ENCODE data around the gene EAPP. TPM values are rescaled to one million over a fixed set of nuclear protein-coding genes. Genes with fewer than 3 reads are reported as not detected.
A peak's percentile ranks its signal among the peaks of the same experiment; 100 is the strongest.

EAPP gene, protein sequence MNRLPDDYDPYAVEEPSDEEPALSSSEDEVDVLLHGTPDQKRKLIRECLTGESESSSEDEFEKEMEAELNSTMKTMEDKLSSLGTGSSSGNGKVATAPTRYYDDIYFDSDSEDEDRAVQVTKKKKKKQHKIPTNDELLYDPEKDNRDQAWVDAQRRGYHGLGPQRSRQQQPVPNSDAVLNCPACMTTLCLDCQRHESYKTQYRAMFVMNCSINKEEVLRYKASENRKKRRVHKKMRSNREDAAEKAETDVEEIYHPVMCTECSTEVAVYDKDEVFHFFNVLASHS
- total RNA-seq (2014; rRNA removed; shearing (Covaris generic); ENCODE audit: low replicate concordance) = 46.2 and 63.5 TPM in 2 replicates

- peak; percentile 99 for DNase-seq
- Histone ChIP-seq H3K4me2 (ENCODE audit: low read depth, low read length, poor library complexity, severe bottlenecking) (peak within 1 kb of the TSS; percentile 87), H3K9ac (ENCODE audit: low read length) (peak within 1 kb of the TSS; percentile 92), H4K20me1 (ENCODE audit: insufficient read depth, low read depth, low read length) (peaks cover 8% of the 10 kb centered on the region; the same call in 1 of the 2 replicates), H3K9me2 (replicated peaks; ENCODE audit: insufficient read depth, low read length) (no peaks in the 10 kb centered on the region), H3K36me3 (ENCODE audit: insufficient read depth, low read length) (peaks cover 13% of the 10 kb centered on the region), H3K27ac (ENCODE audit: low read length) (peak within 1 kb of the TSS; percentile 27; the same call in 1 of the 2 replicates), H3K79me2 (ENCODE audit: low read length) (peaks cover 29% of the 10 kb centered on the region), H3K4me3 (ENCODE audit: low read length) (peak within 1 kb of the TSS; percentile 96), H3K27me3 (ENCODE audit: low read length) (no peaks in the 10 kb centered on the region), H2AFZ (ENCODE audit: low read length) (peak within 1 kb of the TSS; percentile 92), H3K4me1 (ENCODE audit: low read length) (peaks cover 20% of the 10 kb centered on the region), H3K9me3 (ENCODE audit: low read length) (no peaks in the 10 kb centered on the region)
Observed at GRCh38 chr14:34539407-34540180, at the start of gene EAPP. Gene EAPP (minus strand): TSS chr14:34539701. CDS start chr14:34539628, 73 bp downstream.

DNA sequence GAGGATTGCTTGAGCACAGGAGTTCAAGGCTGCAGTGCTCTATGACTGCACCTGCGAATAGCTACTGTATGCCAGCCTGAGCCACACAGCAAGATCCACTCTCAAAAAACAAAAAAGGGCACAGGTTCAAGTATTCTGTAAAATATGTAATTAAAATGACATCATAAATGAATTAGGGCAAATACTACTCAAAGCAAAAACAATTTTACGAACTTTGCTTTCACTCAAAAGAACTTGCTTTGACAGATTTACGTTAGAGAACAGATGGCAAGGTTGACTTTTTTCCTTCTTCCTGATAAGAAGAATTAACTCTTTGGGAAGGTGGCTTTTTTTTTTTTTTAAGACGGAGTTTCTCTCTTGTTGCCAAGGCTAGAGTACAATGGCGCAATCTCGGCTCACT, 44.0 kb upstream of the EAPP start:
- Histone ChIP-seq H2AFZ (ENCODE audit: low read length) (no peak overlapping the region), H3K4me1 (ENCODE audit: low read length) (no peaks in the 10 kb centered on the region), H3K36me3 (ENCODE audit: insufficient read depth, low read length) (peaks cover 46% of the 10 kb centered on the region), H3K9ac (ENCODE audit: low read length) (no peak overlapping the region), H3K9me2 (replicated peaks; ENCODE audit: insufficient read depth, low read length) (no peaks in the 10 kb centered on the region), H3K4me3 (ENCODE audit: low read length) (no peak overlapping the region), H3K9me3 (ENCODE audit: low read length) (no peaks in the 10 kb centered on the region), H3K79me2 (ENCODE audit: low read length) (0 out of 2 replicates have a peak, but pooled peaks cover 7% of the 10 kb centered on the region), H4K20me1 (ENCODE audit: insufficient read depth, low read depth, low read length) (no peaks in the 10 kb centered on the region), H3K27ac (ENCODE audit: low read length) (no peak overlapping the region), H3K4me2 (ENCODE audit: low read depth, low read length, poor library complexity, severe bottlenecking) (no peak overlapping the region), H3K27me3 (ENCODE audit: low read length) (no peaks in the 10 kb centered on the region)
- no peak for DNase-seq

- H3K4me2 ChIP-seq (ENCODE audit: low read depth, low read length, poor library complexity, severe bottlenecking) = no peak overlapping the region
- 0 out of 2 replicates have a peak, but pooled peaks cover 4% of the 10 kb centered on the region for H3K79me2 ChIP-seq (ENCODE audit: low read length)
- H3K4me3 ChIP-seq (ENCODE audit: low read length) = no peak overlapping the region
- H3K27me3 ChIP-seq (ENCODE audit: low read length) = no peaks in the 10 kb centered on the region
- no peaks in the 10 kb centered on the region for H3K9me3 ChIP-seq (ENCODE audit: low read length)
- no peak overlapping the region for H3K9ac ChIP-seq (ENCODE audit: low read length)
- H3K4me1 ChIP-seq (ENCODE audit: low read length) = no peaks in the 10 kb centered on the region
- no peaks in the 10 kb centered on the region for H4K20me1 ChIP-seq (ENCODE audit: insufficient read depth, low read depth, low read length)
- peaks cover 52% of the 10 kb centered on the region for H3K36me3 ChIP-seq (ENCODE audit: insufficient read depth, low read length)
- no peak for DNase-seq
- no peak overlapping the region for H2AFZ ChIP-seq (ENCODE audit: low read length)
- no peak overlapping the region for H3K27ac ChIP-seq (ENCODE audit: low read length)
- H3K9me2 ChIP-seq (replicated peaks; ENCODE audit: insufficient read depth, low read length) = no peaks in the 10 kb centered on the region
Observed at GRCh38 chr14:34582117-34582680, 42.7 kb upstream of the EAPP start.

GRCh38 chr14:34580381-34580780, 40.9 kb upstream of the EAPP start:
- no peak overlapping the region for H3K9ac ChIP-seq (ENCODE audit: low read length)
- peaks cover 43% of the 10 kb centered on the region for H3K36me3 ChIP-seq (ENCODE audit: insufficient read depth, low read length)
- no peak overlapping the region for H3K4me3 ChIP-seq (ENCODE audit: low read length)
- 0 out of 2 replicates have a peak, but pooled peaks cover 4% of the 10 kb centered on the region for H3K79me2 ChIP-seq (ENCODE audit: low read length)
- no peaks in the 10 kb centered on the region for H3K9me2 ChIP-seq (replicated peaks; ENCODE audit: insufficient read depth, low read length)
- H3K4me2 ChIP-seq (ENCODE audit: low read depth, low read length, poor library complexity, severe bottlenecking) = no peak overlapping the region
- H3K4me1 ChIP-seq (ENCODE audit: low read length) = no peaks in the 10 kb centered on the region
- DNase-seq = no peak
- no peaks in the 10 kb centered on the region for H3K9me3 ChIP-seq (ENCODE audit: low read length)
- no peak overlapping the region for H2AFZ ChIP-seq (ENCODE audit: low read length)
- H4K20me1 ChIP-seq (ENCODE audit: insufficient read depth, low read depth, low read length) = no peaks in the 10 kb centered on the region
- H3K27ac ChIP-seq (ENCODE audit: low read length) = no peak overlapping the region
- H3K27me3 ChIP-seq (ENCODE audit: low read length) = no peaks in the 10 kb centered on the region

- H3K27me3 ChIP-seq (ENCODE audit: low read length) = no peaks in the 10 kb centered on the region
- DNase-seq = no peak
- H3K4me2 ChIP-seq (ENCODE audit: low read depth, low read length, poor library complexity, severe bottlenecking) = no peak overlapping the region
- H3K9me2 ChIP-seq (replicated peaks; ENCODE audit: insufficient read depth, low read length) = no peaks in the 10 kb centered on the region
- peaks cover 9% of the 10 kb centered on the region for H3K79me2 ChIP-seq (ENCODE audit: low read length)
- peaks cover 36% of the 10 kb centered on the region for H3K36me3 ChIP-seq (ENCODE audit: insufficient read depth, low read length)
- no peaks in the 10 kb centered on the region for H3K9me3 ChIP-seq (ENCODE audit: low read length)
- no peak overlapping the region for H3K27ac ChIP-seq (ENCODE audit: low read length)
- no peak overlapping the region for H2AFZ ChIP-seq (ENCODE audit: low read length)
- H4K20me1 ChIP-seq (ENCODE audit: insufficient read depth, low read depth, low read length) = no peaks in the 10 kb centered on the region
- H3K4me1 ChIP-seq (ENCODE audit: low read length) = no peaks in the 10 kb centered on the region
- H3K4me3 ChIP-seq (ENCODE audit: low read length) = no peak overlapping the region
- no peak overlapping the region for H3K9ac ChIP-seq (ENCODE audit: low read length)
Observed at GRCh38 chr14:34571771-34572170, 32.3 kb upstream of the EAPP start.

- Histone ChIP-seq H3K4me3 (ENCODE audit: low read length) (no peak overlapping the region), H3K4me2 (ENCODE audit: low read depth, low read length, poor library complexity, severe bottlenecking) (no peak overlapping the region), H3K4me1 (ENCODE audit: low read length) (no peaks in the 10 kb centered on the region), H3K36me3 (ENCODE audit: insufficient read depth, low read length) (peaks cover 42% of the 10 kb centered on the region), H3K9me2 (replicated peaks; ENCODE audit: insufficient read depth, low read length) (no peaks in the 10 kb centered on the region), H3K79me2 (ENCODE audit: low read length) (peaks cover 9% of the 10 kb centered on the region), H3K9ac (ENCODE audit: low read length) (no peak overlapping the region), H3K27ac (ENCODE audit: low read length) (no peak overlapping the region), H2AFZ (ENCODE audit: low read length) (no peak overlapping the region), H3K9me3 (ENCODE audit: low read length) (no peaks in the 10 kb centered on the region), H4K20me1 (ENCODE audit: insufficient read depth, low read depth, low read length) (no peaks in the 10 kb centered on the region), H3K27me3 (ENCODE audit: low read length) (no peaks in the 10 kb centered on the region)
- DNase-seq = no peak
Observed at GRCh38 chr14:34569750-34570149, 30.2 kb upstream of the EAPP start.

DNA sequence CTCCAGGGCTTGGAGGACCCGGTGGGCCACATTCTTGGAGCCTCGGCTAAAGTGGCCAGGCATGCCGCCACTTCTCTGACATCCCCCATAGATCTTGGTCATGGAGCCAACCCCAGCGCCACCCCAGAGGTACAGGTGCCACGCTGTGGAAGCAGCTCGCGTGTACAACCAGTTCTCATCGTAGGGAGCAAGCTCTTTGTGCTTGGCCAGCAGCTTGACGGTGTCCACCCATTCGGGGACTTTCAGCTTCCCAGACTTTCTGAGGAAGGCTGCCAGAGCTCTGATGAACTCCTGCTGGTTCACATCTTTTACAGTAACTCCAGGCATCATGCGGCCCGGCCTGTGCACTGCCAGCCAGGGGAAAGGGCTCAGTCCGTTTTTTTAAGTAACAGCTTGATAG, 29.3 kb upstream of the EAPP start:
- Histone ChIP-seq H2AFZ (ENCODE audit: low read length) (no peak overlapping the region), H3K4me3 (ENCODE audit: low read length) (no peak overlapping the region), H3K4me1 (ENCODE audit: low read length) (no peaks in the 10 kb centered on the region), H3K27ac (ENCODE audit: low read length) (no peak overlapping the region), H4K20me1 (ENCODE audit: insufficient read depth, low read depth, low read length) (no peaks in the 10 kb centered on the region), H3K9me3 (ENCODE audit: low read length) (no peaks in the 10 kb centered on the region), H3K4me2 (ENCODE audit: low read depth, low read length, poor library complexity, severe bottlenecking) (no peak overlapping the region), H3K79me2 (ENCODE audit: low read length) (peaks cover 9% of the 10 kb centered on the region), H3K27me3 (ENCODE audit: low read length) (no peaks in the 10 kb centered on the region), H3K36me3 (ENCODE audit: insufficient read depth, low read length) (peaks cover 42% of the 10 kb centered on the region), H3K9ac (ENCODE audit: low read length) (no peak overlapping the region), H3K9me2 (replicated peaks; ENCODE audit: insufficient read depth, low read length) (no peaks in the 10 kb centered on the region)
- no peak for DNase-seq

DNA sequence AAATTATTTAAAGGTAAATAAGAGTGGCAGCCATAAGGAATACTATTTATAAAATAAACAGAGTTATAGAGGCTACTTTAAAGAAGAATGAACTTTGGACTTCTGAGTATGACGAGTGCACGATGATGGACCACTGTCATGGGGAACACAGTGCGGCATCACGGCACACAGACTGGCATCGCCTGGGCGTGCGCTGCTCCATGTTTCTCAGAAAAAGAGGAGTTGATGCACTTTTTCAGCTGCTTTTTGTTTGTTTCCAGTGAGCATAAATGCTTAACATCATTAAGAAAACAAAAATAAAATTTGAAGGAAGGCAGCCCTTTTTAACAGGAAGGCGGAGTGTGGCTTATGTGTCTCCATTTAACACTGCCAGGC, 23.3 kb upstream of the EAPP start:
- H3K27ac ChIP-seq (ENCODE audit: low read length) = no peak overlapping the region
- no peaks in the 10 kb centered on the region for H3K27me3 ChIP-seq (ENCODE audit: low read length)
- no peak overlapping the region for H2AFZ ChIP-seq (ENCODE audit: low read length)
- peaks cover 24% of the 10 kb centered on the region for H3K36me3 ChIP-seq (ENCODE audit: insufficient read depth, low read length)
- no peak overlapping the region for H3K4me3 ChIP-seq (ENCODE audit: low read length)
- H3K9me3 ChIP-seq (ENCODE audit: low read length) = no peaks in the 10 kb centered on the region
- H4K20me1 ChIP-seq (ENCODE audit: insufficient read depth, low read depth, low read length) = no peaks in the 10 kb centered on the region
- DNase-seq = no peak
- H3K79me2 ChIP-seq (ENCODE audit: low read length) = no peaks in the 10 kb centered on the region
- no peaks in the 10 kb centered on the region for H3K4me1 ChIP-seq (ENCODE audit: low read length)
- H3K9me2 ChIP-seq (replicated peaks; ENCODE audit: insufficient read depth, low read length) = no peaks in the 10 kb centered on the region
- no peak overlapping the region for H3K9ac ChIP-seq (ENCODE audit: low read length)
- H3K4me2 ChIP-seq (ENCODE audit: low read depth, low read length, poor library complexity, severe bottlenecking) = no peak overlapping the region
